CD4-positive, alpha-beta T cell treated with Interleukin-6 for 4 hours (primary cell): ENCODE measurements around the gene KDM1A.
"Not testable (repeated sequence)": the region's sequence is repeated elsewhere in the genome, so short reads cannot be mapped to it uniquely, and the experiment has no call there.

Source experiments
- DNase-seq: peaks from one replicate; pipeline ENCODE4 v3.0.0-alpha.2; 2020; ENCODE audit warnings: mixed read lengths

KDM1A gene

DNA sequence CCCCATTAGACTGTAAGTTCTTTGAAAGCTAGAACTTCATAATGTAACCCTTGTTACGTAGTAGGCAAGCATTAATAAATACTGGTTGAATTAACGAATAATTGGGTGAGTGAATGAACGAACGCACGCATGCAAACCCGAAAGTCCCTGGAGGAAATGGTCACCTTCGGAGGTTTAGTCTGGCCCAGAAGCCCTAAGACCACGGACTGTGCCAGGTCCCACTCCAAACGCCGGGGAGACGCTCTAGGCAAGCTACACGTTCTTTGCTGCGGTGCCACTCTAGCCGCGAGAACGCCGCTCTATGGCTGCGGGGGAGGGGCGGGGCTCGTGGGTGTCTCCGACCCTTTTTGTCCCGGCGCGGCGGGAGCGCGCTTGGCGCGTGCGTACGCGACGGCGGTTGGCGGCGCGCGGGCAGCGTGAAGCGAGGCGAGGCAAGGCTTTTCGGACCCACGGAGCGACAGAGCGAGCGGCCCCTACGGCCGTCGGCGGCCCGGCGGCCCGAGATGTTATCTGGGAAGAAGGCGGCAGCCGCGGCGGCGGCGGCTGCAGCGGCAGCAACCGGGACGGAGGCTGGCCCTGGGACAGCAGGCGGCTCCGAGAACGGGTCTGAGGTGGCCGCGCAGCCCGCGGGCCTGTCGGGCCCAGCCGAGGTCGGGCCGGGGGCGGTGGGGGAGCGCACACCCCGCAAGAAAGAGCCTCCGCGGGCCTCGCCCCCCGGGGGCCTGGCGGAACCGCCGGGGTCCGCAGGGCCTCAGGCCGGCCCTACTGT lies at the start of gene KDM1A:
Gene KDM1A, plus strand, starts transcription at position 375 of the 769 bp plus-strand sequence. Its CDS starts 129 bp downstream, at position 504.
- peak; percentile 97 for DNase-seq

DNA sequence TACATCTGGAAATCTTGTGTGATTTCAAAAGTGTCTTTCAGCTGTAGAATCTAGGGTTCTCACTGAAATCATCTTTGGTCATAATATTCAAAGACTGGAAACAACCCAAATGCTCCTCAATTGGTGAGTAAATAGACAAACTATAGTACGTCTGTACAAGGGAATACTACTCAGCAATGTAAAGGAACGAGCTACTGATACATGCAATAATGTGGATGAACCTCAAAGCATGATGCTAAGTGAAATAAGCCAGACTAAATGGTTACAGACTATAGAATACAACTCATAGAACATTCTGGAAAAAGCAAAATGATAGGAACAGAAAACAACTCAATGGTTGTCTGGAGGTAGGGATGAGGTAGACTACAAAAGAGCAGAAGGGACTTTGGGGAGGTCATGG lies 49.2 kb upstream of the KDM1A start:
- no peak for DNase-seq

DNA sequence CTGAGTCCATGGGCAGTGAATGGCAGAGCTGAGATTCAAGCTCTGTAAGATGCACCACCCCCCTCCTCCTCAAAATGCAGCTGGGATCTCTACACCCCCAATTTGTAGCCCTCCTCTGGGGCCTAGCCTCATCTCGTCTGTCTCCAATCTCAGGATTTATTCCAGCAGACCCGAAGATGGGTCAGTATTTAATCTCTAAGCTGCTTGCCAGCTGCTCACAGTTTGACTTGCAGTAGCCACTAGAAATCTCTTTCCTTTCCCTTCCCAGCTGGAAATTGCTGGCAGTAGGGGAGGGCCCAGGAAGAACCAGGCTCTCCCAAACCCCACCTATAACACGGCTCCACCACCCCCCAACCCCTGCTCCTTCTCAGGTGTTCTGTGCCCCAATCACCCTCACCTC lies 48.1 kb upstream of the KDM1A start:
- DNase-seq, result no peak

DNA sequence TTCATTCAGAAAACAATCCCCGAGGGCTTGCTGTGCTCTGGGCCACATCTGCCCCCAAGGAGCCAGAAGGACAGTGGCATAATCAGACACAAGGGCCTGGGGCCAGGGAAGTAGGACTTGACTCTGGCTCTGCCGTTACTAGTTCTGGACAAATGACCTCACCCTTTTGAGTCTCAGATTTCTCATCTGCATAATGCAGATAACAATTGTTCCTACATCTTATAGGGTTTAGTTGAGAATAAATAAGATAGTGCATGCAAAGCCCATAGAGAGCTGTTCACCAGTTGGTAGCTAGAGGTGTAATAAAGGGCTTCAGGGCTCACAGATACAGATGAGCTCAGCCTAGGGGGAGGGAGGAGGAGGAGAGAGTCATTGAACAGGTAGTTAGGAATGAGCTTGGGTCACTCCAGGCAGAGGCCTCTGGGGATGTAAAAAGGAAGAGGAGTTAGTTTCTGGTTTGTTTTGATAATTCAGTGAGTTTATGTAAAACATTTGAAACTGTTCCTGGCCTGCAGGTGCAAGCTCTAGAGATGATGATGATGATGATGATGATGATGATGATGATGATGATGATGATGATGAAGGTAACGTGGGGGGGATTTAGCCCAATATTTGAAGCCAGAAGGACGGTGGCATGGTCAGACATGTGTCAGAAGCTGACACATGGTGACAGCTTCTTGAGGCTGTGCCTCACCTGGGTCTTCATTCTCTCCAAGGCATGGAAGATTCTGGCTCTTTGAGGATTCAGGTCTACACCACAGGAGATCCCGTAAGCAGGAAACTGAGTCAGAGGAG lies 47.5 kb upstream of the KDM1A start:
- DNase-seq, result no peak

DNA sequence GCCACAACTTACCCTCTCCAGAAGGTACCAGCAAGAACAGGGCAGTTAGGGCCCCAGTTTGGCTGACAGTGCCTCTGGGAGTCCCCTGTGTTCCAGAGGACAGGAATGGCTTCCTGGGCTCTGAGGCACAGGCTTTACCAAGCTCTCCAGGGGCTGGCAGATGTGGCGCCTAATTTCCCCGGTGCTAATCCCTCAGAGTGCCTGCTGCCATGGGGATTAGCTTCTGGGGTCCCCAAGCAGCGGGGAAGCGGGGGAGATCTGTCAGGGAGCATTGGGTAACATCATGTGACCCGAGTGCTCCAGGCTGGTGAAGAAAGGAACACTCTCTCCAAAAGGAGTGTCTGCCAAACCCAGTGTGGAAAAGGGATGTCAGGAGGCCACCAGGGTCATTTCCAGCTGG lies 46.5 kb upstream of the KDM1A start, which contains the start of gene LACTBL1:
Gene LACTBL1, minus strand, starts transcription at position 107 of the 400 bp plus-strand sequence. CDS start 550 bp downstream, outside the sequence.
- no peak for DNase-seq

DNA sequence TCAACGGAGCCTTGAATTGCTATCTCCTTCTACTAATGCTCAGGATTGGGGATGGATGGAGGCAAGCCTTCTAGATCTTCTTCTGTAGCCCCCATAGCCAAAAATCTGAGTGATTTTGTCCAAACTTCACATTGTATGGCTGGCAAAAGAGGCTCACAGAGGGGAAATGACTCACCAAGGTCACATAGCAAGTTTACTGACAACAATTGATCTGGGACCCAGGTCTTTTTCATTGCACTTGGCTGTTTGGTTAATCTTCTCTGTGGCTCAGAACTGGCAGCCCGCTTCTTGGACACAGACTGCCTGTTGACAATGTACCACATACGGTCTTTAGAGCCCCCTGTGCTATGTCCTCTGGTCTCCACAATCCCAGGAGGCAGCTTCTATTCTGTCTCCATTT lies 43.6 kb upstream of the KDM1A start:
- no peak for DNase-seq

DNA sequence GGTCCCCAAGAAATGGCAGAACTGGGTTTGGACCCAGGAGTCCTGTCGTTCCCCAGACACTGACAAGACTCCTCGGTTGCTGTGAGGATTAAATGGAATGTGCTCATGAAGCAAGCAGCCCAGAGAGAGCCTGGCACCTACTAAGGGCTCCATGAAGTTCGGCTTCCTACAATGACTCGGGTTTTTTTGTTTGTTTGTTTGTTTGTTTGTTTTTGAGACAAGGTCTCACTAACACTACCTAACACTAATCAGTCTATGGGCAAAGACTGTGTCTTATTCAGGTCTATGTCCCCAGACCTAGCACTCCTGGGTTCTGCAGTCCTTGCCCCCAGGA lies 43.2 kb upstream of the KDM1A start:
- no peak for DNase-seq

DNA sequence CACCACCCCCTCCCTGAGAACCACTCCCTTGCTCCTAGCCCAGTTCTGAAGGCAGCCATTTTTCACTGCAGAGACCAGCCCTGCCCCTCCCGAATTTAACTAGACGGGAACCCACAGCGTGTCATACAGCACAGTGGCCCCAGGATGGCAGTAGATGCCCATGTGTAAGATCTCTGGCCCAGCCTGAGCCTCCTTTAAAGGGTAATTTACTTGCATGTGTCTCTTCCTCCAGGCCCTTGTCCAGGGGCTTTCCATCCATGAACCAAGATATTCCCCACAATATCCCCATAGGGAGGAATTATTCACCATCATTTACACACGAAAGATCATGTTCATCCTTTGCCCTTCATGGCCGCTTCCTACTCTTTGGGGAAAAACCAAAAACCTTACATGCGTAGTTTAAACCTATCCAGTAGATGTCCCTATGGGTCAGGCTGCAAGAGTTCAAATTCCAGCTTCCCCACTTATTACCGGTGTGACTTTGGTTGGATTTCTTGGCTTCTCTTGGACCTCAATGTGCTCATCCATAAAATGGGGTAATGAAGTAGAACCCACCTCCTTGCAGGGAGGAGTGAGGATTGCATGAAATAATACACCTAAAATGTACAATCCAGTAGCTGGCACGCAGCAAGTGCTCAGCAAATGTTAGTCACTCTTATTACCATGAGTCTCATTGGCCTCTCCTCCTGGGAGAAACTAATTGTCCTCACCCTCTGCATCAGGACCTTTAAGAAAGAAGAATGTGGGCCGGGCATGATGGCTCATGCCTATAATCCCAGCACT lies 42.6 kb upstream of the KDM1A start:
- peak; percentile 50 for DNase-seq

DNA sequence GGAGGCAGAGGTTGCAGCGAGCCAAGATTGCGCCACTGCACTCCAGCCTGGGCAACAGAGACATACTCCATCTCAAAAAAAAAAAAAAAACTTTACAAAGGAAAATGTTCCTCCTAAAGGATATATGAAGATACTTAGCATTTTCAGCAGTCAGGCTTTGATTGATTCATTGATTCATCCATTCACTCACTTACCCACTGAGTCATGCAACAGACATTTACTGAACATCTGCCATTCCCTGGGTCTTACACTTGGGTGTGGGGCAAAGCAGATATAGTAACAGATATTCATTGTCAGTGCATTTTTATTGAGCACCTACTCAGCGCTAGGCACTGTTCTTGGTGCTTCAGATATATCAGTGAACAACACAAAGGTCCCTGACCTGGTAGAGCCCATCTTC lies 41.0 kb upstream of the KDM1A start:
- DNase-seq, result no peak

DNA sequence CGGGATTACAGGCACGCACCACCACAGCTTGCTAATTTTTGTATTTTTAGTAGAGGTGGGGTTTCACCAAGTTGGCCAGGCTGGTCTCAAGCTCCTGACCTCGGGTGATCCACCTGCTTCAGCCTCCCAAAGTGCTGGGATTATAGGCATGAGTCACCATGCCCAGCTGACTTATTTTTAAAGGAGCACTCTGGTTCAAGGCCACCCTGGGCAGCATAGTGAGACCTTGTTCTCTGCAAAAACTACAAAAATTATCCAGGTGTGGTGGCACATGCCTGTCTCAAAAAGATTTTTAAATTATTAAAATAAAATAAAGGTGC lies 38.8 kb upstream of the KDM1A start:
- not testable (repeated sequence) for DNase-seq

DNA sequence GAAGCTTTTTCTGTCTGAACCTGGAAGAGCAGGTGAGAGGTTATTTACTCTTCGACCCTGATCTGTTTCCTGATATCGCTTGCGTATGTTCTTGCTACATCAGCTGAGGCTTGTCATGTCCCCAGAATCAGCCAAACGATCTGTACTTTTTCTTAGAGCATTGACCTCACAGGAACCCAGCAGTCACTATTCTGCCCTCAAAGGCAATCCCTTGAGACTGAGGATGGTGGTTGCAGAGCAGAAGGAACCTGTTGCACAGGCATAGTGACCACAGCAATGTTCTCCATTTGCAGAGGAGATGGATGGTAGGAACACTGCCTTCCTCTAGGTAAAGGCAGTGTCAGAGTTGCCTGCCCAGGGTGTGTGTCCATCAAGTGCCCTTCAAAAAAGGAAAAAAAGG lies 35.3 kb upstream of the KDM1A start:
- no peak for DNase-seq

DNA sequence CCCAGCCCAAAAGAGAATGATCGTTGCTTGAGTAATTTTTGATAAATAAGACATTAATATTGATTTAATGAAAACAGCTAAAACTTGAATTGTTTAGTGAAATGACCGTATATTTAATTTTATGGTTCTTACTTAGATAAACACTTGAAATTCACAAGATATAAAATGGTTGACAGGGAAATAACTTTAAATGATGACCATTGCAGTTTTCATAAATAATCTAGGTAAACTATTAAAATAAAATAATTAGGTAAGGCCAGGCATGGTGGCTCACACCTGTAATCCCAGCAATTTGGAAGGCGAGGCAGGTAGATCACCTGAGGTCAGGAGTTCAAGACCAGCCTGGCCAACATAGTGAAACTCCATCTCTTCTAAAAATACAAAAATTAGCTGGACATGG lies 26.9 kb upstream of the KDM1A start:
- not testable (repeated sequence) for DNase-seq

DNA sequence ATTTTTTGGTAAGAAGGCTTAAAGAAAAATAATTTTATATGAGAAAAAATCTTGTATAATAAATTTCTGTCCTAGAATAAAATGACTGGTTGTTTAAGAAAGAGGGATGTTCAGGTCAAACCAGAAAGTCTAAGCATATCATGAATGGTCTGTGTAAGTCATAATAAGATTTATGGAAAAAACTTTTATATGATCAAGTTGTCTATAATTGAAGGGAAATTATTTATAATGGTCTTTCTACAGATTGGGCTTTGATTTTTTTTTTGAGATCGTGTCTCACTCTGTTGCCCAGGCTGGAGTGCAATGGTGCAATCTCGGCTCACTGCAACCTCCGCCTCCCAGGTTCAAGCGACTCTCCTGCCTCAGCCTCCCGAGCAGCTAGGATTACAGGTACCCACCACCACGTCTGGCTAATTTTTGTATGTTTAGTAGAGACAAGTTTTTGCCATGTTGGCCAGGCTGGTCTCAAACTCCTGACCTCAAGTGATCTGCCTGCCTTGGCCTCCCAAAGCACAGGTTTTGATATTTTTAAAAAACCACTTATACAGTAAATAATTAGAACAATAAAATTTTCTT lies 26.0 kb upstream of the KDM1A start:
- not testable (repeated sequence) for DNase-seq

DNA sequence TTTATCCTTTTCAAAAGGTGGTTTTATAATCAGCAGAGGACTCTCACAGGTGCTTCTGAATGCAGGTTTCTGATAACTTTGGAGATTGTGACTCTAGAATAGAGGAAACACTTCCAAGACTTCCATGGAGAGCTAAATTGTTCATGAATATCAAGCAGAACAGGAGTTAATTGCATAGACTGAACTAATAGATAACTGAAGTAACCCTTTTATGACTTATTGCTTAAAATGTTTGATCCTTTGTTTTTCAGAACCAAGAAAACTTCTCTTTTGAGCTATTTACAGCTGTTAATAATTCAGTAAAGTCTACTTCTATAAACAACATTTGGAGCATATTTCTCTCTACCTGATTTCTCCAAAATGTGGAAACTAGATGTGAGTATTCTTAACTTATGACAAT lies 23.5 kb upstream of the KDM1A start:
- no peak for DNase-seq

DNA sequence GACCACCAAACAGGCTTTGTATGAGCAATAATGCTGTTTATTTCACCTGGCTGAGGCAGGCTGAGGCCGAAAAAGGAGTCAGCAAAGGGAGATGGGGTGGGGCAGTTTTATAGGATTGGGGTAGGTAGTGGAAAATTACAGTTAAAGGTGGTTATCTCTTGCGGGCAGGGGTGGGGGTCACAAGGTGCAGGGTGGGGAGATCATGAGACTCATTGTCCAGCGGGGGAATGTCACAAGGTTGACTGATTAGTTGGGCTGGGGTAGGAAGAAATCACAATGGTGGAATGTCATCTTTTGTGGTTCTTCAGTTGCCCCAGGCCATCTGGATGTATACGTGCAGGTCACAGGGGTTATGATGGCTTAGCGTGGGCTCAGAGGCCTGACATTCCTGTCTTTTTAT lies 21.7 kb upstream of the KDM1A start:
- DNase-seq, result not testable (repeated sequence)

DNA sequence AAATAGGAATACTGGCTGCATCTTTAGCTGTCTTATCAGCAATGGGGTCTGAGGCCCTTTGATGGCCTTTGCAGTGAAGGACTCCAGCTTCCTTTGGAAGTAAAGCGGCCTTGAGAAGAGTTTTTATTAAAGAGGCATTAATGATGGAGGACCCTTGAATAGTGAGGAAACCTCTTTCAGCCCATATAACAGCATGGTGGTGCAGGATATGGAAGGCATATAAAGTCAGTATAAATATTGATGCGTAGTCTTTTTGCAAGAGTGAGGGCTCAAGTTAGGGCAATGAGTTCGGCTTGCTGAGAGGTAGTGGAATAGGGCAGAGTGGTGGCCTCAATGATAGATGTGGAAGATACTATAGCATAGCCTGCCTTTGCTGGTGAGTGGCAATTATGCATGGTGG lies 19.1 kb upstream of the KDM1A start:
- not testable (repeated sequence) for DNase-seq

DNA sequence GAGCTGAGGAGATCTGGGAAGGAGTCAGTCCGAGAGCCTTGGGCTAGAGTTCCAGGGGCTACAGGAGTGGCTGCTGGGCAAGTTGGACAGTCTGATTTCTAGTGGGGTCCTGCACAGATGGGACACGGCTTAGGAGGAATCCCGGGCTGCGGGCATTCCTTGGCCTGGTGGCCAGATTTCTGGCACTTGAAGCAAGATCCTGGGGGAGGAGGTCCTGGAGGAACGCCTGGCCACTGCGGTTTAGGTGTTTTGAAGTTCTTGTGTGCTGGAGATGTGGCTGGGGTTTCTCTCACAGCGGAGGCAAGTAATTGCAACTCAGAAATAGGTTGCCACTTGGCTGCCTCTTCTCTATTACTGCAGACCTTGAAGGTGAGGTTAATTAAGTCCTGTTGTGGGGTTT lies 17.1 kb upstream of the KDM1A start:
- not testable (repeated sequence) for DNase-seq

DNA sequence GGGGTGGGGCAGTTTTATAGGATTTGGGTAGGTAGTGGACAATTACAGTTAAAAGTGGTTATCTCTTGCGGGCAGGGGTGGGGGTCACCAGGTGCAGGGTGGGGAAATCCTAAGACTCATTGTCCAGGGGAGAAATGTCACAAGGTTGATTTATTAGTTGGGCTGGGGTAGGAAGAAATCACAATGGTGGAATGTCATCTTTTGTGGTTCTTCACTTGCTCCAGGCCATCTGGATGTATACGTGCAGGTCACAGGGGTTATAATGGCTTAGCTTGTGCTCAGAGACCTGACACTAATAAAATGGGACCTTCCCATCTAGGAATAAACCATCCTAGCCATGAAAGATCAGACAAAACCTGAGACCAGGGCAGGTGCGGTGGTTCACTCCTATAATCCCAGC lies 15.2 kb upstream of the KDM1A start:
- no peak for DNase-seq

DNA sequence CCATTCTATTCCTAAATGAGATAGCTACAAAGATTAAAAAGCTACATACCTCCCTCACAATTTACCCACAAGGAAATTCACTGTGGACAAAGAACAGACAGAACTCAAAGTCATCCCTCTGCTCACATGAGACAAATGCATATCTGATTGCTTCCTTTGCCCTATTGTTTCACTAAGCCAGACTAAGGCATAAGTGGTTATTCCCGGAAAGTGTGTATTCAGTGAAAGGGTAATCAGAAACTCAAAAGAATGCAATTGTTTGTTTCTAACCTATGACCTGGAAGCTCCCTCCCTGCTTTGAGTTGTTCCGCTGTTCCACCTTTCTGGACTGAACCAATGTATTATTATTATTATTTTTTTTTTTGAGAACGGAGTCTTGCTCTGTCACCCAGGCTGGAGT lies 14.5 kb upstream of the KDM1A start:
- not testable (repeated sequence) for DNase-seq

DNA sequence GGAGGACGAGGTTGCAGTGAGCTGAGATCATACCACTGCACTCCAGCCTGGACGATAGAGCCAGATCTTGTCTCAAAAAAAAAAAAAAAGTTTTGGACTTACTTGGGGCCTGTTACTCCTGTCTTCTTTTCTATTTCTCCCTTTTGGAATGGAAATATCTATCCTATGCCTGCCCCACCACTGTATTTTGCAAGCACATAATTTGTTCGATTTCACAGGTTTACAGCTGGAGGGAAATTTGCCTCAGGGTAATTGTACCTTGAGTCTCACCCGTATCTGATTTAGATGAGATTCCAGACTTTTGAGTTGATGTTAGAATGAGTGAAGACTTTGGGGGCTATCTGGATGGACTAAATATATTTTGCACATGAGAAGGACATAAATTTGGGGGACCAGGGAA lies 12.2 kb upstream of the KDM1A start:
- DNase-seq, result no peak

DNA sequence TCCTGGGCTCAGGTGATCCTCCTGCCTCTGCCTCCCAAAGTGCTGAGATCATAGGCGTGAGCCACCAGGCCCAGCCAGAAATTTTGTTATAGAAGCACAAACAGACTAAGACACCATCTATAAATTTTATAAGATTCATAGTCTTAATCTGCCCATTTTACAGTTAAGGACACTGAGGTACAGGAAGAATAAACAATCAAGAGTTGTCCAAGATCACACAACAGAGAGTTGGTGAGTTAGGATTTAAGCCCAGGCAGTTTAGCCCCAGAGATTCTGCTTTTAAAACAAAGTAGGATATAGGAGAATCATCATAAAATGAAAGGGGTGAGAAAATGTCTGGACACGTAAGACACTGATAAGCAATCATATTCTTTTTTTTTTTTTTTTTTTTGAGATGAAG lies 10.4 kb upstream of the KDM1A start:
- no peak for DNase-seq

DNA sequence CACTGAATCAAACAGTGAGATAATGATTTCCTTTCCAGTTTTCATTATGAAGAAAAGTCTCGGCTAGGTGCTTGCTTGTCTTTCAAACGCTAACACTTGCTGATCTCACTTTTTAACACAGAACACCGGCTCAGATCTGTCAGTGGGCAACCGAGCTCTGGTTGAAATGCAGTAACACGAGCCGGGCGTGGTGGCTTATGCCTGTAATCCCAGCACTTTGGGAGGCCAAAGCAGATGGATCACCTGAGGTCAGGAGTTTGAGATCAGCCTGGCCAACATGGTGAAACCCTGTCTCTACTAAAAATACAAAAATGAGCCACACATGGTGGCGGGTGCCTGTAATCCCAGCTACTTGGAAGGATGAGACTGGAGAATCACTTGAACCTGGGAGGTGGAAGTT lies 9.2 kb upstream of the KDM1A start:
- DNase-seq, result not testable (repeated sequence)

DNA sequence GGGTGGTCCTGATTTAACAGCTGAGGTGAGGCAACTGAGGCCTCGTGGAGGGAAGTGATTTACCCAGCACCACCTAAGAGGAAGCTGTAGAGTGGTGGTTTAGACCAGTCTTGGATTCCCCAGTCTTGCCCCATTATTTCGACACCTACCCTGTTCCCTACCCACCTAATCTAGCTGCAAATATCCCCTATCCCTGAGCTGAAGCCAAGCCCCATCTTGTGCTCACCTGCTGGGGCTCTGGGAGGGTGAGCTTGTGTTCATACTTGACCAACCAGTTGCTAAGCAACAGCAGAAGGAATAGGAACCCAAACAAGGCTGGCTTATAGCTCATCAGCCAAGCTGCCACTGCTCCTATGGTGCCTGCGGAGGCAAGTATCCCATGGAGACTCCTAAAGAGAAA lies 5.6 kb upstream of the KDM1A start:
- DNase-seq, result no peak
